Measurements from ENCODE around the gene GPATCH1. TPM values are rescaled to one million over a fixed set of nuclear protein-coding genes. Genes with fewer than 3 reads are reported as not detected.

GPATCH1 gene
- total RNA-seq, 1 experiment from 2014 or later = 34.7 TPM

DNA sequence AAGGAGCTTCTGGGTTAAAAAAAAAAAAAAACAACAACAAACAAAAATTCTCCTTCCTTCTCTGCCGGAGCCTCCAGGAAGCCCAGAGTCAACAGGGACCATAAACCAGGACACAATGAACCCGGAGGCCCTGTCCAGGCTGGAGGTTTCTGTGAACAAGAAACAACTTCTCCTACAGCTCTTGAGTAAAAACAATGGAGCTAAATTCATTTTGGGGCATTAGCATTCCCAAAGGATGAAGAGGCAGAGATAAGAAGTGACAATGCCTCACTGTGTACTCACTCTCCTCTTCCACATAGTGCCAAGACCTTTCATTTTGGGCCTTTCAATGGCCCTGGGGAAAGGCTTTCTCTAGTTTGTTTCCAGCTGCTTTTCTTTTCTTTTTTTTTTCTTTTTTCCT, 25.3 kb upstream of the GPATCH1 start:
- TF ChIP-seq POLR2AphosphoS5 (IDR thresholded peaks at IDR 0.05; ENCODE audit: low read depth, low read length) = peak; percentile 51; the same call in 1 of the 2 replicates
- TF ChIP-seq, protein P1, sequence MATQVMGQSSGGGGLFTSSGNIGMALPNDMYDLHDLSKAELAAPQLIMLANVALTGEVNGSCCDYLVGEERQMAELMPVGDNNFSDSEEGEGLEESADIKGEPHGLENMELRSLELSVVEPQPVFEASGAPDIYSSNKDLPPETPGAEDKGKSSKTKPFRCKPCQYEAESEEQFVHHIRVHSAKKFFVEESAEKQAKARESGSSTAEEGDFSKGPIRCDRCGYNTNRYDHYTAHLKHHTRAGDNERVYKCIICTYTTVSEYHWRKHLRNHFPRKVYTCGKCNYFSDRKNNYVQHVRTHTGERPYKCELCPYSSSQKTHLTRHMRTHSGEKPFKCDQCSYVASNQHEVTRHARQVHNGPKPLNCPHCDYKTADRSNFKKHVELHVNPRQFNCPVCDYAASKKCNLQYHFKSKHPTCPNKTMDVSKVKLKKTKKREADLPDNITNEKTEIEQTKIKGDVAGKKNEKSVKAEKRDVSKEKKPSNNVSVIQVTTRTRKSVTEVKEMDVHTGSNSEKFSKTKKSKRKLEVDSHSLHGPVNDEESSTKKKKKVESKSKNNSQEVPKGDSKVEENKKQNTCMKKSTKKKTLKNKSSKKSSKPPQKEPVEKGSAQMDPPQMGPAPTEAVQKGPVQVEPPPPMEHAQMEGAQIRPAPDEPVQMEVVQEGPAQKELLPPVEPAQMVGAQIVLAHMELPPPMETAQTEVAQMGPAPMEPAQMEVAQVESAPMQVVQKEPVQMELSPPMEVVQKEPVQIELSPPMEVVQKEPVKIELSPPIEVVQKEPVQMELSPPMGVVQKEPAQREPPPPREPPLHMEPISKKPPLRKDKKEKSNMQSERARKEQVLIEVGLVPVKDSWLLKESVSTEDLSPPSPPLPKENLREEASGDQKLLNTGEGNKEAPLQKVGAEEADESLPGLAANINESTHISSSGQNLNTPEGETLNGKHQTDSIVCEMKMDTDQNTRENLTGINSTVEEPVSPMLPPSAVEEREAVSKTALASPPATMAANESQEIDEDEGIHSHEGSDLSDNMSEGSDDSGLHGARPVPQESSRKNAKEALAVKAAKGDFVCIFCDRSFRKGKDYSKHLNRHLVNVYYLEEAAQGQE (IDR thresholded peaks at IDR 0.05; ENCODE audit: insufficient read depth in 1 of 2, low read depth in 2 of 2, low read length in 1 of 2) = no peak
- no peak for DNase-seq (ENCODE audit: low read depth, low spot score)
- Histone ChIP-seq H3K4me1 (ENCODE audit: control insufficient read depth, insufficient read depth, low read length) (peaks cover 85% of the 10 kb centered on the region), H3K36me3 (ENCODE audit: control insufficient read depth, insufficient read depth, low read length) (peaks cover 3% of the 10 kb centered on the region; the same call in 1 of the 2 replicates), H3K4me3 (ENCODE audit: low read depth in 2 of 2, low read length in 2 of 2) (no peak overlapping the region), H3K27me3 (ENCODE audit: control insufficient read depth, insufficient read depth, low read length) (no peaks in the 10 kb centered on the region), H3K9me3 (ENCODE audit: control insufficient read depth, insufficient read depth, low read depth, low read length) (no peaks in the 10 kb centered on the region), H3K27ac (ENCODE audit: low read length) (peak overlapping the region; percentile 78)
- no peak for ATAC-seq
- BruUV-seq (replicated peaks) = TSS peak; percentile 26
- ChIA-PET CTCF (no interaction called here), POLR2A (interaction anchor here (0.5 to 0.6 kb wide), 2 partner anchors 8 to 58 kb away, joined by 6 read pairs; no protein-coding TSS in a partner anchor)
- intact Hi-C loops (cut with micrococcal nuclease; ENCODE audit: unreplicated experiment) (loop anchor here (10.0 kb wide), 1 partner anchor 59 kb away; no protein-coding TSS in a partner anchor), in situ Hi-C loops (cut with HindIII; ENCODE audit: low pct_unique_long_range_greater_than_20kb, low sequenced_read_pairs) (no loop called here)

DNA sequence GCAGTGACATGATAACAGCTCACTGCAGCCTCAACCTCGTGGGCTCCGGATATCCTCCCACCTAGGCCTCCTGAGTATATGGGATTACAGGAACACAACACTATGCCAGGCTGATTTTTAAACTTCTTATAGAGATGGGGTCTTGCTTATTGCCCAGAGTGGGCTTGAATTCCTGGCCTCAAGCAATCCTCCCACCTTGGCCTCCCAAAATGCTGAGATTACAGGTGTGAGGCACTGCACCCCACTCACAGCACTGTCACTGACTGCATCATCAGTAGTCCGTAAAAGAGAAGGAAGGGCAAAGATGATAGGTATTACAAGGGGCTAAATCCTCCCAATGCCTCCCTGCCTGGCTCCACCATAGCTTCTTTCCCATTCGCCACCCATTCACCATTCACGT, 20.4 kb upstream of the GPATCH1 start:
- intact Hi-C loops (cut with micrococcal nuclease; ENCODE audit: unreplicated experiment) = no loop called here

More for the DNA sequence above, 20.4 kb upstream of the GPATCH1 start:
- in situ Hi-C loops (cut with HindIII; ENCODE audit: low pct_unique_long_range_greater_than_20kb, low sequenced_read_pairs) = no loop called here
- Histone ChIP-seq H3K36me3 (ENCODE audit: control insufficient read depth, insufficient read depth, low read length) (no peaks in the 10 kb centered on the region; the same call in 1 of the 2 replicates), H3K4me3 (ENCODE audit: low read depth in 2 of 2, low read length in 2 of 2) (peak overlapping the region; percentile 5 to 31; a peak in 3 of 4 replicates), H3K27ac (ENCODE audit: low read length) (peak overlapping the region; percentile 67), H3K9me3 (ENCODE audit: control insufficient read depth, insufficient read depth, low read depth, low read length) (no peaks in the 10 kb centered on the region), H3K27me3 (ENCODE audit: control insufficient read depth, insufficient read depth, low read length) (no peaks in the 10 kb centered on the region), H3K4me1 (ENCODE audit: control insufficient read depth, insufficient read depth, low read length) (peaks cover 54% of the 10 kb centered on the region)
- TF ChIP-seq POLR2AphosphoS5 (IDR thresholded peaks at IDR 0.05; ENCODE audit: low read depth, low read length) = no peak
- TF ChIP-seq, protein P1 (IDR thresholded peaks at IDR 0.05; ENCODE audit: insufficient read depth in 1 of 2, low read depth in 2 of 2, low read length in 1 of 2) = no peak
- no peak for TF ChIP-seq SIN3A (IDR thresholded peaks at IDR 0.05; ENCODE audit: borderline replicate concordance, insufficient read depth, low read depth, low read length)
- TF ChIP-seq, protein P2, sequence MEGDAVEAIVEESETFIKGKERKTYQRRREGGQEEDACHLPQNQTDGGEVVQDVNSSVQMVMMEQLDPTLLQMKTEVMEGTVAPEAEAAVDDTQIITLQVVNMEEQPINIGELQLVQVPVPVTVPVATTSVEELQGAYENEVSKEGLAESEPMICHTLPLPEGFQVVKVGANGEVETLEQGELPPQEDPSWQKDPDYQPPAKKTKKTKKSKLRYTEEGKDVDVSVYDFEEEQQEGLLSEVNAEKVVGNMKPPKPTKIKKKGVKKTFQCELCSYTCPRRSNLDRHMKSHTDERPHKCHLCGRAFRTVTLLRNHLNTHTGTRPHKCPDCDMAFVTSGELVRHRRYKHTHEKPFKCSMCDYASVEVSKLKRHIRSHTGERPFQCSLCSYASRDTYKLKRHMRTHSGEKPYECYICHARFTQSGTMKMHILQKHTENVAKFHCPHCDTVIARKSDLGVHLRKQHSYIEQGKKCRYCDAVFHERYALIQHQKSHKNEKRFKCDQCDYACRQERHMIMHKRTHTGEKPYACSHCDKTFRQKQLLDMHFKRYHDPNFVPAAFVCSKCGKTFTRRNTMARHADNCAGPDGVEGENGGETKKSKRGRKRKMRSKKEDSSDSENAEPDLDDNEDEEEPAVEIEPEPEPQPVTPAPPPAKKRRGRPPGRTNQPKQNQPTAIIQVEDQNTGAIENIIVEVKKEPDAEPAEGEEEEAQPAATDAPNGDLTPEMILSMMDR (IDR thresholded peaks at IDR 0.05) = no peak
- no peak for TF ChIP-seq TCF7L2 (IDR thresholded peaks at IDR 0.05; ENCODE audit: low read depth, low read length)
- ChIA-PET POLR2A (interaction anchor here (0.6 to 1.3 kb wide), 3 partner anchors 19 to 1383 kb away, joined by 5 to 10 read pairs (median 5); partner anchors contain the start of gene CEP89), CTCF (no interaction called here)
- DNase-seq (ENCODE audit: low read depth, low spot score) (no peak), ATAC-seq (no peak)
- BruUV-seq (replicated peaks) = no TSS peak
